Measurements from ENCODE around the gene SLC4A5.

The SLC4A5 gene

GRCh38 chr2:74383254-74383653 is 40.0 kb upstream of the SLC4A5 start:
- peak overlapping the region; percentile 49; the same call in 1 of the 2 replicates for H3K27ac ChIP-seq
- no peak for TF ChIP-seq ZFX (IDR thresholded peaks at IDR 0.05)
- no peak for TF ChIP-seq CTCF (conservative IDR thresholded peaks at IDR 0.05)

DNA sequence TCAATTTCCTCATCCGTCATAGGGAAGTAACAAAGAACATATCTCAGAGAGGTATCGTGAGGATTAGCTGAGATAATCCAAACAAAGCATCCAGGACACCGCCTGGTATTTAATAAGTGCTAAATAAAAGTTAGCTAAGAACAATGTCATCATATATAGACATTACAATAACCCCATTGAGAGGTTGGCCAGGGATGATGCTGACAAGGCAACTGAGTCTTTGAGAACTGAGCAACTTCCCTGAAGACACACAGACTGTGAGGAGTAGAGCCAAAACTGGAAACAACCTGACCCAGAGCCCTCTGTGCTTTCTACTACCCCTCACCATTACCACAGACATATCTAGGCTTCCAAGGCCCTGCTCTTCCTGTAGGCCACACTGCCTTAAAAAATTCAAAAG is 38.5 kb upstream of the SLC4A5 start:
- TF ChIP-seq CTCF (conservative IDR thresholded peaks at IDR 0.05) (no peak), ZFX (IDR thresholded peaks at IDR 0.05) (no peak)
- no peak overlapping the region for H3K27ac ChIP-seq

DNA sequence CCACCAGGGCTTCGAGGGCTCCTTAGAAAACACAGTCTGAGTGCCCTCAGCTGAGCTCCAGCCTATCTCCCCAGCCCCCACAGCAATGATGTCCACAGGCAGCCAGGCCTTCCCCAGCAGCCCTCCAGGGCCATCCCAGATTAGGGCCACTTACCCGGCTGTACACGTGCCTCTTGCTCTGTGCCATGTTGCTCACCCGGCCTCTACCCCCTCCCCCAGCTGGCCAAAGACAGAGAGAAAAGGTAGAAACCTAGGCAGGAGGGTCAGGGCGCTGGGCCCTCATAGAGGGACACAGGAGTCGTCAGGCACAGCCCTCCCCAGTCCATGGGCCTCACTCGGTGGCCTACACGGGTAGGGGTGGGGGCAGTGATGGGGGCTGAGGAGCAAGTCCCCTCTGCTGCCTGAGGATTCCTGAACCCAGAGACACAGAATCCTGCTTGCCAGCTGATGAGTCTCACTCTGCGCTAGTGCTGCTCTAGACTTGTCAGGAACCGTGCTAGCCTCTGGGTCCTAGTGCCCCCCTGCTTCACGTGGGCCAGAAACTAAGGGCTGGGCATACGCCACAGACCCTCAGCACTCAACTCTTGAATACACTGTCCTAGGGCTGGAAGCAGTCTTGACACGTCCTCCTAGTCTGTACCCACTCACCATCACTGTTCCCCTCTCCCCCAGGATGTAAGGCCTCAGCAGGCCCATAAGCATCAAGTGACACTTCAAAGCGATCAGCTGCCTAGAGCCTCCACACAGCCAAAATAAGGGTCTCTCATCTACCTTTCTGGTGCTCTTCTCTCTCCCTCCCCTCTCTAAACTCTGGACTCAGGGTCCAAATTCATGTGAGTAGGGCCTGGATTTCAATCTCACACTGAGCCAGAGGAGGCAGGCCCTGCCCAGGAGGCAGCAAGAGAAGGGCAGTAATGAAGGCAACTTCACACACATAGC is 36.9 kb upstream of the SLC4A5 start, which contains the start of gene DCTN1:
TSS of gene DCTN1 (minus strand) at position 461 of the 939 bp plus-strand sequence. CDS start at position 187, 274 bp downstream.
- no peak within 1 kb of the TSS; the same call in 1 of the 2 replicates for H3K27ac ChIP-seq
- TF ChIP-seq ZFX (IDR thresholded peaks at IDR 0.05) (no peak), CTCF (conservative IDR thresholded peaks at IDR 0.05) (no peak)

DNA sequence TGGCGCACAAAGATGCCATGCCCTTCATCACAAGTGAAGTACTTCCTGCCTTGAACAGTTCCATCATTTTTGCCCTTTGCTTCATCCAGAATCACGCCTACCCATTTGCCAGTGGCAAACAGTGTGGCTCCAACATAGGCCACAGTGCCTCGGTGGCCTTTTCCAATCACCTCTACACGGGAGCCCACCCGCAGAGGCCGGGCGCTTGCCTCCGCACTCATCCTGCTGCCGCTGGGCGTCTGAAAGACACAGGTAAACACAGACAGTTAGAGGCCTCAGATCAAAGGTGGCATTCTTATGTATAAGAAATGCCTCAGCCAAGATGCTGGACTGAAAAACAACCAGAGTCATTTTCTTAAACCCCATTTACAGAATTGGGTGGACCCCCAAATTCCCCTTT is 34.8 kb upstream of the SLC4A5 start:
- TF ChIP-seq CTCF (conservative IDR thresholded peaks at IDR 0.05) (no peak), ZFX (IDR thresholded peaks at IDR 0.05) (no peak)
- no peak overlapping the region for H3K27ac ChIP-seq

- TF ChIP-seq CTCF (conservative IDR thresholded peaks at IDR 0.05): no peak
- TF ChIP-seq ZFX (IDR thresholded peaks at IDR 0.05): no peak
- no peak overlapping the region for H3K27ac ChIP-seq
Measured at GRCh38 chr2:74375838-74376237, 32.6 kb upstream of the SLC4A5 start.

GRCh38 chr2:74374509-74375205 is 31.4 kb upstream of the SLC4A5 start:
- TF ChIP-seq ZFX (IDR thresholded peaks at IDR 0.05): no peak
- no peak for TF ChIP-seq CTCF (conservative IDR thresholded peaks at IDR 0.05)
- H3K27ac ChIP-seq: no peak overlapping the region

DNA sequence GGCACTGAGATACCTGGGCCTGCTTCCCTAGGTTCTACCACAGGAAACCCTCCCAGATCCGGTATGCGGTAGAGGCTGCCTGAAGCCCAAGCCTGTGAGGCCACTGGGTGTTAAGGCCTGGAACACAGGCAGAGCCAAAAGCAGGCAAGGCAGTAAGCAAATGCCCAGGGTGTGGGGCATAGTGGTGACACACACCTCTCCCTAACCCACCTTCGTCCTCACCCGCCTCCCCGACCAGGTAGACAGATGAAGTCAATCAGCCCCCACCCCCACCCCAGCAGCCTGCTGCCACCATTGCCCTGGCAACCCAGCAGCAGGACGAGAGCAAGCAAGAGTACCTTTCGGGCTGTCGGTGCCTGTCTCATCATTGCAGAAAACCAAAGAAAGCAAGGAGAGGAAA is 30.8 kb upstream of the SLC4A5 start:
- H3K27ac ChIP-seq: no peak overlapping the region
- TF ChIP-seq ZFX (IDR thresholded peaks at IDR 0.05): no peak
- TF ChIP-seq CTCF (conservative IDR thresholded peaks at IDR 0.05): no peak
